GM12891 (cell line): Measurements from ENCODE around the gene ZNRD2.

Source experiments
- PAX5 ChIP-seq: IDR thresholded peaks from 2 replicates; pipeline ENCODE4 v1.6.1; 2011; ENCODE audit warnings: low read length, moderate library complexity, mild to moderate bottlenecking; ENCODE audit not compliant: insufficient read depth, severe bottlenecking
- POLR2A ChIP-seq: IDR thresholded peaks from 2 replicates; pipeline ENCODE4 v1.6.1; 2011; ENCODE audit warnings: low read depth, low read length, control low read depth
- POLR2AphosphoS5 ChIP-seq: IDR thresholded peaks from 2 replicates; pipeline ENCODE4 v1.6.1; 2011; ENCODE audit warnings: low read depth, low read length, control low read depth
- POU2F2 ChIP-seq: IDR thresholded peaks from 2 replicates; pipeline ENCODE4 v1.6.1; 2011; ENCODE audit warnings: low read depth, mild to moderate bottlenecking, control low read depth, low read length, moderate library complexity
- SPI1 ChIP-seq: IDR thresholded peaks from 2 replicates; pipeline ENCODE4 v1.6.1; 2011; ENCODE audit warnings: low read depth, low read length, control low read depth
- TAF1 ChIP-seq: IDR thresholded peaks from 2 replicates; pipeline ENCODE4 v1.6.1; 2011; ENCODE audit warnings: low read depth, low read length, control low read depth

GRCh38 chr11:65569973-65570918 is at the start of gene ZNRD2:
- TF ChIP-seq POLR2A, result peak; percentile 81
- peak; percentile 82 for TF ChIP-seq TAF1
- TF ChIP-seq POLR2AphosphoS5, result peak; percentile 44
- 0 out of 2 replicates have a peak, but pooled peaks have one; percentile 14 for TF ChIP-seq SPI1
- 0 out of 2 replicates have a peak, but pooled peaks have one; percentile 14 for TF ChIP-seq POU2F2
- peak; percentile 9 for TF ChIP-seq PAX5
